Fibroblast of lung (primary cell): ENCODE data around the gene NCR1.

Source experiments
- CTCF ChIP-seq, 2 donors: IDR thresholded peaks in 1 of 2; conservative IDR thresholded peaks in 1 of 2; 1 replicate in 1 of 2; 2 replicates in 1 of 2; pipeline ENCODE4 v1.5.1; 2011 to 2012; ENCODE audit warnings: low read length in 2 of 2, control low read depth in 1 of 2, inconsistent platforms in 1 of 2, low read depth in 1 of 2, mild to moderate bottlenecking in 1 of 2
- EZH2 ChIP-seq: IDR thresholded peaks from 2 replicates; pipeline ENCODE4 v1.5.1; 2012; ENCODE audit warnings: low read length, control low read depth, mild to moderate bottlenecking; ENCODE audit errors: missing control alignments

DNA sequence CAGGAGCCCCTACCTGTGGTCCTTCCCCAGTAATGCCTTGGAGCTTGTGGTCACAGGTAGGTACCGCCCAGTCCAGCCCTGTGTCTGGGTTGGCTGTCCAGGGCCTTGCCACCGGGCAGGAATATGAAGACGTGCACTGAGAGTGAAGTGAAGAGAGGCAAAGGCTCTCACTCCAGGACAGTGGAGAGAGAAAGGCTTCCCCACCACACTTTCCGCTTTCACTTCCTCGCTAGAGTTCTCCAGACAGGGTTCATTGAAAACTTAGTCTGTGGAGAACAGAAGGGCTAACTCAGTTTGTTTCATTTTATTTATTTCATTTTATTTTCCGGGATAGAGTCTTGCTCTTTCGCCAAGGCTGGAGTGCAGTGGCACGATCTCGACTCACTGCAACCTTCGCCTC is 17.7 kb upstream of the NCR1 start:
- no peak for TF ChIP-seq CTCF (conservative IDR thresholded peaks at IDR 0.05 in 1 of 2, IDR thresholded peaks at IDR 0.05 in 1 of 2; ENCODE audit: low read depth in 1 of 2, low read length in 2 of 2)
- TF ChIP-seq EZH2: no peak
